HFF-Myc (cell line): ENCODE measurements around the gene PTPRN2.
"Not testable (repeated sequence)": the region's sequence is repeated elsewhere in the genome, so short reads cannot be mapped to it uniquely, and the experiment has no call there.

Source experiments
- DNase-seq: peaks from one replicate; pipeline ENCODE4 v3.0.0-alpha.2; 2011; ENCODE audit warnings: low read depth; ENCODE audit errors: extremely low read depth
- H3K4me3 ChIP-seq: replicated peaks from 2 replicates; pipeline ENCODE4 v1.5.1; 2011; ENCODE audit warnings: low read depth, mild to moderate bottlenecking, control low read depth, low read length
- TF ChIP-seq, protein P1 (sequence below): IDR thresholded peaks from 2 replicates; pipeline ENCODE4 v1.5.1; 2012; ENCODE audit warnings: mild to moderate bottlenecking, low read depth, low read length, control low read depth; ENCODE audit errors: missing control alignments

PTPRN2 gene

DNA sequence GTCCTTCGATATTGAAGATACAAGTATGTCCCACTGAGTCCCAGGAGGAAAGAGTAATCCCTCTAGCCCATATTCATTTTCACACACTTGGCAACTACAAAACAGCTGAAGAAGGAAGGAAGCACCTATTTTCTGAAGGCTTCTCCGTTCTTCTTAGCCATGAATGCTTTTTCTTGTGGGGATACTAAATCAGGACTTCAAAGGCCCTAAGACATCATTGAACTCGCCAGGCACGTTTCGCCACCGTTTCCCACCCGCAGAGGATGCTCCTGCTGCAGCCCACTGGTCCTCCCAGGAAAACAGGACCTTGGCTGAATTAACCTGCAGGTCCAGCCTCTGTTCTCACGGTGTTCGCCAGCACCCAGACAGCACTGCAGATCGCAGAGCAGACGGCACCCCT, 689.4 kb downstream of the PTPRN2 start:
- TF ChIP-seq, protein P1, sequence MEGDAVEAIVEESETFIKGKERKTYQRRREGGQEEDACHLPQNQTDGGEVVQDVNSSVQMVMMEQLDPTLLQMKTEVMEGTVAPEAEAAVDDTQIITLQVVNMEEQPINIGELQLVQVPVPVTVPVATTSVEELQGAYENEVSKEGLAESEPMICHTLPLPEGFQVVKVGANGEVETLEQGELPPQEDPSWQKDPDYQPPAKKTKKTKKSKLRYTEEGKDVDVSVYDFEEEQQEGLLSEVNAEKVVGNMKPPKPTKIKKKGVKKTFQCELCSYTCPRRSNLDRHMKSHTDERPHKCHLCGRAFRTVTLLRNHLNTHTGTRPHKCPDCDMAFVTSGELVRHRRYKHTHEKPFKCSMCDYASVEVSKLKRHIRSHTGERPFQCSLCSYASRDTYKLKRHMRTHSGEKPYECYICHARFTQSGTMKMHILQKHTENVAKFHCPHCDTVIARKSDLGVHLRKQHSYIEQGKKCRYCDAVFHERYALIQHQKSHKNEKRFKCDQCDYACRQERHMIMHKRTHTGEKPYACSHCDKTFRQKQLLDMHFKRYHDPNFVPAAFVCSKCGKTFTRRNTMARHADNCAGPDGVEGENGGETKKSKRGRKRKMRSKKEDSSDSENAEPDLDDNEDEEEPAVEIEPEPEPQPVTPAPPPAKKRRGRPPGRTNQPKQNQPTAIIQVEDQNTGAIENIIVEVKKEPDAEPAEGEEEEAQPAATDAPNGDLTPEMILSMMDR = no peak
- no peak for DNase-seq
- no peak overlapping the region for H3K4me3 ChIP-seq

- TF ChIP-seq, protein P1 = no peak
Observed at GRCh38 chr7:157897681-157898080, 689.9 kb downstream of the PTPRN2 start.

DNA sequence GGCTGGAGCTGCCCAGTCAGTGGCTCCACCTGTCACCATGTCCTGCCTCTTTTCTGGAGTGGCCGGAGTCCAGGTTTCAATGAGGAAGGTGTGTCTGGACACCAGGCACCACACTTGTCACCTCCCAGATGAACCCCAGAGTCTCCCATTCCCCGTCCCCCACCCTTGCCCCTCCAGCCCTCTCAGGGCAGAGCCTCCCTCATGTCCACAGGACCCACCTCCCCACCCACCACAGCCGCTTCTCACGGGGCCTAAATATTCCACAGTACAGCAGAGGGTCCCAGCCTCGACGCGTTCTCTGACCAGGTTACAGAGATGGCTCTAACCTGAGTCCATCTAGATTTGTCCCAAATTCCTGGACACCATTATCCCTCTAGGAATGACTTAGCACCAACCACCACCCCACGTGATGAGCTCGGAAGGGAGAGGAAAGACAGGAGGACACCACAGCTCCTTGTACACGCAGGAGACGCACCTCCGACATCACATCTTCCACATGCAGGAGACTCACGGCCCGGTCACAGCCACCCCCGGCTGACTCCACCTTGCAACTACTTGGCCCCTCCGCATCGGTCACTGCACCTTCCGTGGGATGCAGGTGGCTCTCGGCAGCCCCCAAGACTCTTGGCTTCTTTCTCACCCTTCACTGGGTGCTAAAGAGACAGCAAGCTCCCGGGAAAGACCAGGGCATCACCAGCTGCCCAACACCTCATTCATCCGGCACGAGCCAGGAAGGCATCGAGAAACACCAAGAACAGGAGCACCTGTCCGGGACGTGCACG, 690.7 kb downstream of the PTPRN2 start:
- TF ChIP-seq, protein P1 = no peak
- no peak for DNase-seq

More at GRCh38 chr7:157897681-157898080, 689.9 kb downstream of the PTPRN2 start:
- H3K4me3 ChIP-seq = no peak overlapping the region
- no peak for DNase-seq

DNA sequence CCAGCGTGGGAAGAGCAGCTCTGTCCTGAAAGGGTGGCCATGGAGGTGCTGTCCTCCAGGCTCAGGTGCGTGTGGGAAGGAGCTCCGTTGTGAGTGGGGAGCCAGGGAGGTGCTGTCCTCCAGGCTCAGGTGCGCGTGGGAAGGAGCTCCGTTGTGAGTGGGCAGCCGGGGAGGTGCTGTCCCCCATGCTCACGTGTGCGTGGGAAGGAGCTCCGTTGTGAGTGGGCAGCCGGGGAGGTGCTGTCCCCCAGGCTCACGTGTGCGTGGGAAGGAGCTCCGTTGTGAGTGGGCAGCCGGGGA, 691.3 kb downstream of the PTPRN2 start:
- not testable (repeated sequence) for DNase-seq, H3K4me3 ChIP-seq

More for the DNA sequence above, 690.7 kb downstream of the PTPRN2 start:
- H3K4me3 ChIP-seq = no peak overlapping the region

- DNase-seq = no peak
- no peak overlapping the region for H3K4me3 ChIP-seq
- TF ChIP-seq, protein P1 = no peak
Observed at GRCh38 chr7:157895520-157896375, 691.9 kb downstream of the PTPRN2 start.

GRCh38 chr7:157895098-157895497, 692.5 kb downstream of the PTPRN2 start:
- H3K4me3 ChIP-seq, DNase-seq: not testable (repeated sequence)

- DNase-seq = no peak
- TF ChIP-seq, protein P1 = no peak
- no peak overlapping the region for H3K4me3 ChIP-seq
Observed at GRCh38 chr7:157893535-157894044, 694.0 kb downstream of the PTPRN2 start.
